Small intestine (tissue), 7 donors: ENCODE results near the gene A2M. TPM values are rescaled to one million over a fixed set of nuclear protein-coding genes. Genes with fewer than 3 reads are reported as not detected.
A peak's percentile ranks its signal among the peaks of the same experiment; 100 is the strongest.

ENCODE experiments used
- DNase-seq, 2 donors: peaks; one replicate each; pipeline versions ENCODE4 v3.0.0 to v3.0.0-alpha.2; 2013
- FAIRE-seq: peaks from 2 replicates; lab custom pipeline; 2012; peaks lifted over from hg19 to GRCh38; lab: Jason Lieb, UNC
- H3K27ac ChIP-seq, 3 donors: one replicate each; pipeline ENCODE4 v1.5.1; 2013; ENCODE audit warnings: low read length in 2 of 3, mild to moderate bottlenecking in 2 of 3, control low read depth in 1 of 3, inconsistent platforms in 1 of 3, low read depth in 1 of 3, moderate library complexity in 1 of 3
- H3K27me3 ChIP-seq, 3 donors: one replicate each; pipeline ENCODE4 v1.6.1; 2013; ENCODE audit warnings: low read length in 3 of 3, inconsistent platforms in 1 of 3; ENCODE audit not compliant: control insufficient read depth in 3 of 3, insufficient read depth in 3 of 3
- H3K36me3 ChIP-seq, 3 donors: one replicate each; pipeline ENCODE4 v1.6.1; 2013; ENCODE audit warnings: low read length in 3 of 3, inconsistent platforms in 1 of 3, low read depth in 1 of 3, mild to moderate bottlenecking in 1 of 3, moderate library complexity in 1 of 3; ENCODE audit not compliant: control insufficient read depth in 3 of 3, insufficient read depth in 2 of 3
- H3K4me1 ChIP-seq, 3 donors: one replicate each; pipeline ENCODE4 v1.6.1; 2013; ENCODE audit warnings: low read length in 2 of 3, inconsistent platforms in 1 of 3, low read depth in 1 of 3, mild to moderate bottlenecking in 1 of 3, moderate library complexity in 1 of 3; ENCODE audit not compliant: control insufficient read depth in 3 of 3, insufficient read depth in 2 of 3
- H3K4me3 ChIP-seq, 3 donors: one replicate each; pipeline ENCODE4 v1.5.1; 2013; ENCODE audit warnings: low read length in 3 of 3, control low read depth in 1 of 3, inconsistent platforms in 1 of 3, low read depth in 1 of 3, mild to moderate bottlenecking in 1 of 3, moderate library complexity in 1 of 3
- H3K9me3 ChIP-seq, 2 donors: one replicate each; pipeline ENCODE4 v1.6.1; 2013; ENCODE audit warnings: low read depth in 1 of 2, low read length in 1 of 2; ENCODE audit not compliant: control insufficient read depth in 2 of 2, insufficient read depth in 1 of 2
- WGBS, 3 donors: extraction: QIAGEN DNeasy Blood & Tissue Kit; methylation state at CpG; one replicate each; pipeline ENCODE4 v1.1.7; 2013; 5-methylcytosine and 5-hydroxymethylcytosine counted together
- polyA plus RNA-seq, 4 donors: library from polyadenylated mRNA; stranded (reverse) in 3 of 4; unstranded in 1 of 4; fragments of 200-250 nt in 3 of 4; fragments of 120-200 nt in 1 of 4; gene quantifications; one replicate each; pipeline versions ENCODE4 v1.2.1 to v1.2.3, GENCODE V29; 2013
- donor health status: healthy with polysubstance abuse.
- donor health status: control.
- donor health status: control.
- donor health status: Bipolar disorder and iron deficiency.
- donor health status: healthy.

Gene A2M
- polyA plus RNA-seq, 4 donors: 4.7 to 93.5 (median 42.1) TPM

GRCh38 chr12:9070351-9070750, 45.4 kb downstream of the A2M start:
- FAIRE-seq: no peak
- Histone ChIP-seq H3K27me3 (no peaks in the 10 kb centered on the region), H3K27ac (no peak overlapping the region), H3K9me3 (peaks cover 1 to 5% of the 10 kb centered on the region in 2 donors), H3K36me3 (peaks cover 0 to 3% (median 0%) of the 10 kb centered on the region in 3 donors), H3K4me1 (peaks cover 0 to 24% (median 0%) of the 10 kb centered on the region in 3 donors), H3K4me3 (no peak overlapping the region)
- no peak for DNase-seq
- 92 to 98% (median 96%) methylated on average over 5 of the region's 5 CpGs for WGBS, 3 donors

GRCh38 chr12:9068600-9068999, 47.1 kb downstream of the A2M start:
- Histone ChIP-seq H3K9me3 (peaks cover 1 to 7% of the 10 kb centered on the region in 2 donors), H3K27me3 (no peaks in the 10 kb centered on the region), H3K4me1 (peaks cover 0 to 27% (median 0%) of the 10 kb centered on the region in 3 donors), H3K4me3 (no peak overlapping the region), H3K27ac (no peak overlapping the region), H3K36me3 (no peaks in the 10 kb centered on the region)
- WGBS, 3 donors: 73 to 80% (median 79%) methylated on average over 4 of the region's 4 CpGs
- no peak for DNase-seq
- no peak for FAIRE-seq

- no peak for FAIRE-seq
- no peaks in the 10 kb centered on the region for H3K27me3 ChIP-seq
- H3K4me1 ChIP-seq: peaks cover 0 to 24% (median 0%) of the 10 kb centered on the region in 3 donors
- H3K27ac ChIP-seq: no peak overlapping the region
- no peak overlapping the region for H3K4me3 ChIP-seq
- H3K9me3 ChIP-seq: peaks cover 1 to 7% of the 10 kb centered on the region in 2 donors
- H3K36me3 ChIP-seq: no peaks in the 10 kb centered on the region
- no peak for DNase-seq
- WGBS, 3 donors: 67 to 96% (median 86%) methylated on average over 1 of the region's 1 CpG
These were observed 47.6 kb downstream of the A2M start for GRCh38 chr12:9068086-9068485.

- 61 to 75% (median 75%) methylated on average over 3 of the region's 3 CpGs for WGBS, 3 donors
- no peak for FAIRE-seq
- H3K9me3 ChIP-seq: peaks cover 1 to 7% of the 10 kb centered on the region in 2 donors
These were observed 48.8 kb downstream of the A2M start for GRCh38 chr12:9066755-9067423.

GRCh38 chr12:9066183-9066623, 49.5 kb downstream of the A2M start:
- Histone ChIP-seq H3K36me3 (no peaks in the 10 kb centered on the region), H3K4me3 (no peak overlapping the region), H3K9me3 (peaks cover 1 to 7% of the 10 kb centered on the region in 2 donors), H3K4me1 (peaks cover 0 to 18% (median 0%) of the 10 kb centered on the region in 3 donors), H3K27me3 (no peaks in the 10 kb centered on the region), H3K27ac (peak overlapping the region in 1 of 3 donors; percentile 14)
- DNase-seq (no peak), FAIRE-seq (no peak)
- 92 to 94% (median 93%) methylated on average over 9 of the region's 9 CpGs for WGBS, 3 donors

More at GRCh38 chr12:9066755-9067423, 48.8 kb downstream of the A2M start:
- Histone ChIP-seq H3K4me1 (peaks cover 0 to 18% (median 0%) of the 10 kb centered on the region in 3 donors), H3K4me3 (no peak overlapping the region), H3K27ac (no peak overlapping the region), H3K27me3 (no peaks in the 10 kb centered on the region), H3K36me3 (no peaks in the 10 kb centered on the region)
- DNase-seq: peak in 1 of 2 donors; percentile 12

- Histone ChIP-seq H3K9me3 (peaks cover 1 to 7% of the 10 kb centered on the region in 2 donors), H3K4me1 (peaks cover 0 to 18% (median 0%) of the 10 kb centered on the region in 3 donors), H3K27me3 (no peaks in the 10 kb centered on the region), H3K27ac (peak overlapping the region in 1 of 3 donors; percentile 98), H3K36me3 (no peaks in the 10 kb centered on the region), H3K4me3 (peak overlapping the region in 2 of 3 donors; percentile 81 to 97)
- DNase-seq (no peak), FAIRE-seq (no peak)
- 77 to 96% (median 82%) methylated on average over 1 of the region's 1 CpG for WGBS, 3 donors
These were observed 50.2 kb downstream of the A2M start for GRCh38 chr12:9065607-9065856.

- H3K9me3 ChIP-seq: peaks cover 1 to 7% of the 10 kb centered on the region in 2 donors
- 14 to 33% (median 27%) methylated on average over 35 to 45 of the region's 45 CpGs for WGBS, 3 donors
- H3K36me3 ChIP-seq: no peaks in the 10 kb centered on the region
- peak overlapping the region; percentile 95 to 99 (median 98) for H3K27ac ChIP-seq
- peaks cover 0 to 18% (median 0%) of the 10 kb centered on the region in 3 donors for H3K4me1 ChIP-seq
- FAIRE-seq (no peak), DNase-seq (peak in 1 of 2 donors; percentile 89)
- H3K27me3 ChIP-seq: no peaks in the 10 kb centered on the region
- peak overlapping the region; percentile 81 to 97 (median 82) for H3K4me3 ChIP-seq
These were observed 50.7 kb downstream of the A2M start for GRCh38 chr12:9064815-9065606.

- FAIRE-seq (no peak), DNase-seq (peak; percentile 65 to 92)
- H3K4me1 ChIP-seq: peaks cover 0 to 16% (median 0%) of the 10 kb centered on the region in 3 donors
- H3K36me3 ChIP-seq: no peaks in the 10 kb centered on the region
- peaks cover 1 to 7% of the 10 kb centered on the region in 2 donors for H3K9me3 ChIP-seq
- no peaks in the 10 kb centered on the region for H3K27me3 ChIP-seq
- peak overlapping the region; percentile 81 to 97 (median 82) for H3K4me3 ChIP-seq
- WGBS, 3 donors: 2 to 3% (median 2%) methylated on average over 27 to 51 of the region's 51 CpGs
- peak overlapping the region; percentile 95 to 99 (median 98) for H3K27ac ChIP-seq
These were observed 51.4 kb downstream of the A2M start for GRCh38 chr12:9064201-9064814.
